HG03135 (cell line): Measurements from ENCODE around the gene B9D1.

ENCODE experiments used
- ATAC-seq: cut with Tn5 transposase; IDR thresholded peaks from one replicate; pipeline ENCODE4 v1.9.1; 2021; ENCODE audit warnings: mild to moderate bottlenecking, moderate library complexity; ENCODE audit not compliant: unreplicated experiment

The B9D1 gene

GRCh38 chr17:19327031-19327783, 35.3 kb downstream of the B9D1 start:
- ATAC-seq = no peak

- ATAC-seq = no peak
Measured at GRCh38 chr17:19325542-19325941, 37.0 kb downstream of the B9D1 start.

GRCh38 chr17:19322861-19323260, 39.7 kb downstream of the B9D1 start:
- ATAC-seq = no peak

GRCh38 chr17:19322129-19322505, 40.4 kb downstream of the B9D1 start:
- no peak for ATAC-seq

GRCh38 chr17:19321481-19322128, 40.9 kb downstream of the B9D1 start:
- ATAC-seq = no peak

- no peak for ATAC-seq
Measured at GRCh38 chr17:19320876-19321275, 41.6 kb downstream of the B9D1 start.

- no peak for ATAC-seq
Measured at GRCh38 chr17:19319771-19320505, 42.6 kb downstream of the B9D1 start.

- no peak for ATAC-seq
Measured at GRCh38 chr17:19318611-19319010, 43.9 kb downstream of the B9D1 start.

- ATAC-seq = no peak
Measured at GRCh38 chr17:19317359-19318095, 45.0 kb downstream of the B9D1 start.

GRCh38 chr17:19316761-19317358, 45.7 kb downstream of the B9D1 start:
- ATAC-seq = no peak

GRCh38 chr17:19315104-19315503, 47.4 kb downstream of the B9D1 start:
- ATAC-seq = no peak

GRCh38 chr17:19313746-19314651, 48.5 kb downstream of the B9D1 start:
- ATAC-seq = no peak

- ATAC-seq = no peak
Measured at GRCh38 chr17:19313066-19313745, 49.3 kb downstream of the B9D1 start.

GRCh38 chr17:19312406-19312805, 50.1 kb downstream of the B9D1 start:
- no peak for ATAC-seq

- no peak for ATAC-seq
Measured at GRCh38 chr17:19311421-19312215, 50.9 kb downstream of the B9D1 start.

GRCh38 chr17:19311016-19311415, 51.5 kb downstream of the B9D1 start:
- ATAC-seq = no peak

GRCh38 chr17:19310151-19310550, 52.4 kb downstream of the B9D1 start:
- ATAC-seq = no peak

- no peak for ATAC-seq
Measured at GRCh38 chr17:19309701-19310100, 52.8 kb downstream of the B9D1 start.
